Fibroblast of lung (primary cell): Measurements from ENCODE around the gene RALGDS.

Source experiments
- CTCF ChIP-seq, 2 donors: IDR thresholded peaks in 1 of 2; conservative IDR thresholded peaks in 1 of 2; 1 replicate in 1 of 2; 2 replicates in 1 of 2; pipeline ENCODE4 v1.5.1; 2011 to 2012; ENCODE audit warnings: low read length in 2 of 2, control low read depth in 1 of 2, inconsistent platforms in 1 of 2, low read depth in 1 of 2, mild to moderate bottlenecking in 1 of 2
- EZH2 ChIP-seq: IDR thresholded peaks from 2 replicates; pipeline ENCODE4 v1.5.1; 2012; ENCODE audit warnings: low read length, control low read depth, mild to moderate bottlenecking; ENCODE audit errors: missing control alignments

- no peak for TF ChIP-seq CTCF (conservative IDR thresholded peaks at IDR 0.05 in 1 of 2, IDR thresholded peaks at IDR 0.05 in 1 of 2; ENCODE audit: low read depth in 1 of 2, low read length in 2 of 2)
- TF ChIP-seq EZH2: no peak
Measured at GRCh38 chr9:133134388-133135145, 13.5 kb upstream of the RALGDS start.
